PC-3 (cell line): ENCODE data around the gene AP2M1. TPM values are rescaled to one million over a fixed set of nuclear protein-coding genes. Genes with fewer than 3 reads are reported as not detected.

Experiments used
- ATAC-seq: fragments of 200-7000 bp; cut with Tn5 transposase; 2 replicates; pipeline ENCODE4 v1.9.1; 2020; ENCODE audit warnings: mild to moderate bottlenecking, moderate library complexity
- BruUV-seq: library from RNA; stranded (reverse); fragments of 400-500 nt; replicated peaks from 2 replicates; lab custom pipeline; 2021; lab: Mats Ljungman, UMichigan
- CTCF ChIA-PET: fragments of 300-600 bp; sonication (Branson Sonifier 250); formaldehyde crosslinking; loops from one replicate; lab custom pipeline; 2022; ENCODE audit warnings: antibody characterized with exemption; lab: Charles Lee
- POLR2A ChIA-PET: fragments of 300-600 bp; sonication (Branson Sonifier 250); formaldehyde crosslinking; loops from one replicate; lab custom pipeline; 2022; ENCODE audit warnings: antibody characterized with exemption; ENCODE audit not compliant: unreplicated experiment; lab: Charles Lee
- DNase-seq: peaks from one replicate; pipeline ENCODE4 v3.0.0-alpha.2; 2015
- H2AFZ ChIP-seq: fragments of 300-600 bp; sonication (generic); 2 replicates; pipeline ENCODE4 v1.6.0; 2016; ENCODE audit warnings: antibody characterized with exemption, low read length
- H3F3A ChIP-seq: fragments of 300-600 bp; sonication (generic); one replicate; pipeline ENCODE4 v1.6.0; 2017; ENCODE audit warnings: antibody characterized with exemption, low read length, control low read depth, mild to moderate bottlenecking; ENCODE audit not compliant: unreplicated experiment
- H3K27ac ChIP-seq: fragments of 300-600 bp; sonication (generic); 2 replicates; pipeline ENCODE4 v1.5.1; 2016; ENCODE audit warnings: mild to moderate bottlenecking, low read length
- H3K27me3 ChIP-seq: fragments of 300-600 bp; sonication (generic); 2 replicates; pipeline ENCODE4 v1.6.1; 2016; ENCODE audit warnings: low read length, mixed read lengths
- H3K36me3 ChIP-seq: fragments of 300-600 bp; sonication (generic); 2 replicates; pipeline ENCODE4 v1.6.1; 2016; ENCODE audit warnings: low read depth, mixed run types, low read length, mixed read lengths
- H3K4me1 ChIP-seq: fragments of 300-600 bp; sonication (generic); 2 replicates; pipeline ENCODE4 v1.5.1; 2016; ENCODE audit warnings: low read length; ENCODE audit not compliant: insufficient read depth
- H3K4me2 ChIP-seq: fragments of 300-600 bp; sonication (generic); 2 replicates; pipeline ENCODE4 v1.6.0; 2016; ENCODE audit warnings: low read length
- H3K4me3 ChIP-seq: fragments of 300-600 bp; sonication (generic); 2 replicates; pipeline ENCODE4 v1.5.1; 2016; ENCODE audit warnings: mild to moderate bottlenecking, low read length, mixed read lengths
- H3K79me2 ChIP-seq: fragments of 300-600 bp; sonication (generic); 2 replicates; pipeline ENCODE4 v1.6.1; 2017; ENCODE audit warnings: low read length, mixed read lengths
- H3K9ac ChIP-seq: fragments of 300-600 bp; sonication (generic); 2 replicates; pipeline ENCODE4 v1.6.0; 2016; ENCODE audit warnings: mild to moderate bottlenecking, low read length
- H3K9me2 ChIP-seq: fragments of 300-600 bp; sonication (generic); replicated peaks from 2 replicates; pipeline ENCODE4 v1.6.1; 2016; ENCODE audit warnings: mixed run types, low read length, mixed read lengths
- H3K9me3 ChIP-seq: fragments of 300-600 bp; sonication (generic); 2 replicates; pipeline ENCODE4 v1.6.1; 2016; ENCODE audit warnings: low read length, mixed read lengths
- H4K20me1 ChIP-seq: fragments of 300-600 bp; sonication (generic); 2 replicates; pipeline ENCODE4 v1.6.1; 2016; ENCODE audit warnings: low read length, mixed read lengths
- EZH2 ChIP-seq: fragments of 300-600 bp; sonication (generic); IDR thresholded peaks from one replicate; pipeline ENCODE4 v1.6.1; 2017; ENCODE audit warnings: antibody characterized with exemption, mild to moderate bottlenecking, low read length; ENCODE audit not compliant: unreplicated experiment
- EZH2phosphoT487 ChIP-seq: fragments of 300-600 bp; sonication (generic); IDR thresholded peaks from 2 replicates; pipeline ENCODE4 v1.6.1; 2018; ENCODE audit warnings: mild to moderate bottlenecking, antibody characterized with exemption, low read length, borderline replicate concordance
- intact Hi-C: fragments of 100-400 bp; cut with micrococcal nuclease; formaldehyde crosslinking; loops from 2 replicates; pipeline ENCODE4 v1.9.0; 2023
- total RNA-seq: library from RNA; depleted of rRNA; stranded (reverse); fragments of >200 nt; gene quantifications from 2 replicates; pipeline ENCODE4 v1.2.3, GENCODE V29; 2014; rRNA removed
- TF ChIP-seq, protein P1 (sequence below): fragments of 300-600 bp; sonication (generic); conservative IDR thresholded peaks from 2 replicates; pipeline ENCODE4 v1.5.1; 2017; ENCODE audit warnings: antibody characterized with exemption, low read depth, mild to moderate bottlenecking, low read length

AP2M1 gene
- total RNA-seq, 1 experiment from 2014 or later: 522 TPM

DNA sequence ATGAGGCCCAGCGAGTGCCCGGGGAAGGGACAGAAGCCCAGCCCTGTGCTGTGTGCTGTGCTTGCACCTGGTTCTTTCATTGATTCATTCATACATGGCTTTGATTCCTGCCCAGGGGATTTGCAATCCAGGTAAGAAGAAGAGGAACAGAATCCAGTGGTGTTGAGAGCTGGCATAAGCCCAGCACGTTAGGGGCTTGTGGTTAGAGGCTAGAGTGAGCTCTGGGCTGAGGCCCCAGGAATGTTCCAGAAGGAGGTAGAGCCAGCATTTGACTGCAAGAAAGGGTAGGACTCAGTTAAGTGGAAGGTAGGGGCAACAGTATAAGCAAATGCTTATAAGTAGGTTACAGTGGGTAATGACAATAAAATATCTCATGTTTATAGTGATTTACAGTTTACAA, 57.0 kb downstream of the AP2M1 start:
- Histone ChIP-seq H3K27me3 (peaks cover 10% of the 10 kb centered on the region), H3K4me3 (no peak overlapping the region), H3F3A (no peaks in the 10 kb centered on the region), H3K4me2 (no peak overlapping the region), H3K9me3 (no peaks in the 10 kb centered on the region), H4K20me1 (no peaks in the 10 kb centered on the region), H3K36me3 (no peaks in the 10 kb centered on the region), H3K79me2 (no peaks in the 10 kb centered on the region), H3K9ac (no peak overlapping the region), H3K27ac (no peak overlapping the region), H3K9me2 (no peaks in the 10 kb centered on the region), H3K4me1 (peaks cover 19% of the 10 kb centered on the region), H2AFZ (no peak overlapping the region)
- intact Hi-C loops: loop anchor here (5.0 kb wide), 1 partner anchor 44 kb away; the partner anchor contains the start of gene ABCF3
- DNase-seq: no peak
- ChIA-PET CTCF (no interaction called here), POLR2A (no interaction called here)
- BruUV-seq: no TSS peak
- TF ChIP-seq, protein P1, sequence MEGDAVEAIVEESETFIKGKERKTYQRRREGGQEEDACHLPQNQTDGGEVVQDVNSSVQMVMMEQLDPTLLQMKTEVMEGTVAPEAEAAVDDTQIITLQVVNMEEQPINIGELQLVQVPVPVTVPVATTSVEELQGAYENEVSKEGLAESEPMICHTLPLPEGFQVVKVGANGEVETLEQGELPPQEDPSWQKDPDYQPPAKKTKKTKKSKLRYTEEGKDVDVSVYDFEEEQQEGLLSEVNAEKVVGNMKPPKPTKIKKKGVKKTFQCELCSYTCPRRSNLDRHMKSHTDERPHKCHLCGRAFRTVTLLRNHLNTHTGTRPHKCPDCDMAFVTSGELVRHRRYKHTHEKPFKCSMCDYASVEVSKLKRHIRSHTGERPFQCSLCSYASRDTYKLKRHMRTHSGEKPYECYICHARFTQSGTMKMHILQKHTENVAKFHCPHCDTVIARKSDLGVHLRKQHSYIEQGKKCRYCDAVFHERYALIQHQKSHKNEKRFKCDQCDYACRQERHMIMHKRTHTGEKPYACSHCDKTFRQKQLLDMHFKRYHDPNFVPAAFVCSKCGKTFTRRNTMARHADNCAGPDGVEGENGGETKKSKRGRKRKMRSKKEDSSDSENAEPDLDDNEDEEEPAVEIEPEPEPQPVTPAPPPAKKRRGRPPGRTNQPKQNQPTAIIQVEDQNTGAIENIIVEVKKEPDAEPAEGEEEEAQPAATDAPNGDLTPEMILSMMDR: no peak
- TF ChIP-seq EZH2 (no peak), EZH2phosphoT487 (no peak)
- no peak for ATAC-seq

GRCh38 chr3:184233127-184233843, 58.6 kb downstream of the AP2M1 start:
- intact Hi-C loops: loop anchor here (5.0 kb wide), 1 partner anchor 46 kb away; the partner anchor contains the start of gene ABCF3
- POLR2A ChIA-PET: no interaction called here
- no peak overlapping the region for H2AFZ ChIP-seq
- no peak overlapping the region for H3K27ac ChIP-seq
- H4K20me1 ChIP-seq: no peaks in the 10 kb centered on the region
- ATAC-seq: no peak
- no peaks in the 10 kb centered on the region for H3K79me2 ChIP-seq
- TF ChIP-seq EZH2phosphoT487 (no peak), EZH2 (no peak)
- TF ChIP-seq, protein P1: no peak
- no peak overlapping the region for H3K4me2 ChIP-seq
- no peak overlapping the region for H3K9ac ChIP-seq
- CTCF ChIA-PET: no interaction called here
- H3K36me3 ChIP-seq: no peaks in the 10 kb centered on the region
- peaks cover 10% of the 10 kb centered on the region for H3K27me3 ChIP-seq
- no TSS peak for BruUV-seq
- H3K9me2 ChIP-seq: no peaks in the 10 kb centered on the region
- H3K4me1 ChIP-seq: peaks cover 19% of the 10 kb centered on the region
- DNase-seq: no peak
- no peaks in the 10 kb centered on the region for H3K9me3 ChIP-seq
- H3F3A ChIP-seq: no peaks in the 10 kb centered on the region
- no peak overlapping the region for H3K4me3 ChIP-seq

Other genes starting within 250 kb of the AP2M1 start
- gene ABCC5, start 157.0 kb upstream of the AP2M1 start, total RNA-seq: 16.1 and 24.9 TPM in 2 replicates
- not detected in 2 replicates for gene HTR3D, start 143.1 kb upstream of the AP2M1 start, total RNA-seq
- gene HTR3C, start 121.8 kb upstream of the AP2M1 start, total RNA-seq: not detected in 2 replicates
- gene HTR3E, start 77.8 kb upstream of the AP2M1 start, total RNA-seq: not detected in 2 replicates
- gene EIF2B5, start 39.5 kb upstream of the AP2M1 start, total RNA-seq: 51.3 and 57.0 TPM in 2 replicates
- 50.6 and 56.1 TPM in 2 replicates for gene DVL3, start 19.5 kb upstream of the AP2M1 start, total RNA-seq
- gene ABCF3, start 11.3 kb downstream of the AP2M1 start, total RNA-seq: 84.7 and 85.5 TPM in 2 replicates
- 1.4 and 1.9 TPM in 2 replicates for gene VWA5B2, start 54.7 kb downstream of the AP2M1 start, total RNA-seq
- gene ALG3, start 74.1 kb downstream of the AP2M1 start, total RNA-seq: 65.9 and 89.0 TPM in 2 replicates
- gene EEF1AKMT4, start 74.8 kb downstream of the AP2M1 start, total RNA-seq: 27.3 and 37.8 TPM in 2 replicates
- 1.1 and 1.2 TPM in 2 replicates for gene CAMK2N2, start 86.7 kb downstream of the AP2M1 start, total RNA-seq
- gene ECE2, start 101.2 kb downstream of the AP2M1 start, total RNA-seq: not detected in 2 replicates
- gene PSMD2, start 124.4 kb downstream of the AP2M1 start, total RNA-seq: 1,057 and 1,393 TPM in 2 replicates
- gene EIF4G1, start 139.8 kb downstream of the AP2M1 start, total RNA-seq: 463 and 599 TPM in 2 replicates
- 21.9 and 24.2 TPM in 2 replicates for gene FAM131A, start 162.7 kb downstream of the AP2M1 start, total RNA-seq
- 13.0 and 17.0 TPM in 2 replicates for gene CLCN2, start 186.8 kb downstream of the AP2M1 start, total RNA-seq
- 184 and 193 TPM in 2 replicates for gene POLR2H, start 186.9 kb downstream of the AP2M1 start, total RNA-seq
- gene THPO, start 203.4 kb downstream of the AP2M1 start, total RNA-seq: not detected in 2 replicates
- not detected in 2 replicates for gene CHRD, start 205.2 kb downstream of the AP2M1 start, total RNA-seq